IPS-15b (cell line): ENCODE results near the gene TIGD7.

Source experiments
- H3K27me3 ChIP-seq: one replicate; pipeline ENCODE4 v1.6.1; 2013; ENCODE audit warnings: low read length; ENCODE audit not compliant: control insufficient read depth, insufficient read depth
- H3K36me3 ChIP-seq: one replicate; pipeline ENCODE4 v1.6.1; 2013; ENCODE audit warnings: low read length; ENCODE audit not compliant: control insufficient read depth, insufficient read depth
- H3K4me1 ChIP-seq: one replicate; pipeline ENCODE4 v1.6.1; 2013; ENCODE audit warnings: mild to moderate bottlenecking, low read length; ENCODE audit not compliant: control insufficient read depth, insufficient read depth
- H3K4me3 ChIP-seq: one replicate; pipeline ENCODE4 v1.5.1; 2013; ENCODE audit warnings: low read depth, low read length
- H3K9ac ChIP-seq: one replicate; pipeline ENCODE4 v1.6.1; 2013; ENCODE audit warnings: low read depth, mild to moderate bottlenecking, low read length
- H3K9me3 ChIP-seq: one replicate; pipeline ENCODE4 v1.6.1; 2013; ENCODE audit warnings: mild to moderate bottlenecking, low read length; ENCODE audit not compliant: control insufficient read depth, insufficient read depth

The TIGD7 gene

DNA sequence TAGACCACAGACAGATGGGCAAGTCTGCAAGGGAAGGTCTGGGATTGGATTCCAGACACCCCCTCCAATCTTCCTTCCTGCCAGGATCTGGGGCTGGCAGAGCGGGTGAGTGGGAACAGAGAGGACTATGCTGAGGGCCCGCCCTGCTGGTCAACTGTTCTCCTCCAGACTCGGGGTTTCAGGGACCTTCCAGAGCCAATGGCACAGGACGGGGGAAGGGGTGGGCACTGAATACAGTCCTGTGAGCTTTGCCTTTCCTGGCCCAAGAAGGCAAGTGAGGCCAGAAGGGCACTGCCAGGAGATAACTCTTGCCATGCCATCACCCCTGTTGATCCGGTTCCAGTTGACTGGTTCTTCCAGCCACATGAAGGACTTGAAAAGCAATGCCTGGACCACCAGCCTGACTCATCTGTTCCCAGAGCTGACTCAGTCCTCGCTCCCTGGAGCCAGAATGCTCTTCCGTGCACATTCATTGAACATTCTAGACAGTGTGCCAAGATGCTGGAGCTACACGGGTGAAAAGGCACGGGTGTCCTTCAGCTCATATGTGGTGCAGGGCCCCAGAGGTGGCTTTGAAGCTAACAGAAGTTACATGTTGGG is 48.3 kb downstream of the TIGD7 start:
- H3K4me1 ChIP-seq, result no peaks in the 10 kb centered on the region
- H3K36me3 ChIP-seq, result no peaks in the 10 kb centered on the region
- H3K4me3 ChIP-seq, result no peak overlapping the region
- H3K9ac ChIP-seq, result no peak overlapping the region
- H3K9me3 ChIP-seq, result no peaks in the 10 kb centered on the region
- peaks cover 3% of the 10 kb centered on the region for H3K27me3 ChIP-seq

DNA sequence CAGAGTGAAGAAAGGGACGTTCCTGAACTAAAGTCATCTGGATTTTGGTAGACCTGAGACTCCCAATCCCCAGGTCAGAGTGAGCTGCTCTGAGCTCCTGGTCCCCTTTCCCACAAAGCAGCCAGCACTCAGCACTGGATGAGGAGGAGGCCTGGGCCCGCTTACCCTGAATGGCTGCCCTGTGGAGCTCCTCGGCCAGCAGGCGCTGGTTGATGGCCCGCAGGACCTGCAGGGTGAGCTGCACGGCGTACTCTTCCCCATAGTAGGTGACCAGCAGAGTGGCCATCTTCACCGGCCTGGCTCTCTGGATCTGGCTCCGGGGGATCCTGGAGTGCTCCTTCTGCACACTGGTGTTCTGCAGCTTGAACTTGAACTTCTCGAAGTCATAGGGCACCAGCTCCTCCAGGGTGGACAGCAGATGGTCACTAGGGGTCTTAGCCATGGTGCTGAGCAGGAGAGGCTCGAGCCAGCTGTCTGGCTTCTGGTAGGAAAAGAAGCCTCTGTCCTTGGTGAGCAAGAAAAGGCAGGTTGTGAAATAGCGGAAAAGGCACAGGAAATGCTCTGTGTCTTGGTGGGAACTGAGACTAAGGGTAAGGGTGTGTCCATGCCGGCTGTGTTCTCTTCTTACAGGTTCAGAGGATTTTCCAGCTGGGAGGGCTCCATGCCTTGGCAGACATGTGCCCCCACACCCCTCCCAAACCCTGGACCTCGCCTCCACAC is 48.9 kb downstream of the TIGD7 start, which contains the start of gene MEFV:
Gene MEFV (minus strand): TSS at position 488 of the 720 bp plus-strand sequence. CDS start 46 bp downstream, at position 442.
- no peaks in the 10 kb centered on the region for H3K4me1 ChIP-seq
- no peaks in the 10 kb centered on the region for H3K27me3 ChIP-seq
- no peak within 1 kb of the TSS for H3K4me3 ChIP-seq
- no peaks in the 10 kb centered on the region for H3K9me3 ChIP-seq
- H3K9ac ChIP-seq, result no peak within 1 kb of the TSS
- H3K36me3 ChIP-seq, result no peaks in the 10 kb centered on the region

DNA sequence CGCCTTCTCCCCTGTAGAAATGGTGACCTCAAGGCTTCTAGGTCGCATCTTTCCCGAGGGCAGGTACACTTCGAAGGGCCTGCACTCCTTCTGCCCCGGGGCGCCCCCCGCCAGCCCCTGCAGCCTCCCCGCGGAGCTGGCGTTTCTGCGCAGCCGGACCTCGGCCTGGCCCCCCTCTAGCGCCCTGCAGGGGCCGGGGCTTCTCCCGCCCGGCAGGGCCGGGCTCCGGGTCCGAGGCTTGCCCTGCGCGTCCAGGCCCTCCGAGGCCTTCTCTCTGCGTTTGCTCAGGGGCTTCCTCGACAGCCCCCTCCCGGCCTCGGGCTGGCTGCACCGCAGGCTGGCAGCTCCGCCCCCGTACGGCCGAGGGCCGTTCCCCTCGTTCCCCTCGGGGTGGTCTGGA is 50.9 kb downstream of the TIGD7 start:
- H3K4me3 ChIP-seq, result no peak overlapping the region
- no peaks in the 10 kb centered on the region for H3K36me3 ChIP-seq
- H3K4me1 ChIP-seq, result no peaks in the 10 kb centered on the region
- no peaks in the 10 kb centered on the region for H3K9me3 ChIP-seq
- no peak overlapping the region for H3K9ac ChIP-seq
- H3K27me3 ChIP-seq, result no peaks in the 10 kb centered on the region

DNA sequence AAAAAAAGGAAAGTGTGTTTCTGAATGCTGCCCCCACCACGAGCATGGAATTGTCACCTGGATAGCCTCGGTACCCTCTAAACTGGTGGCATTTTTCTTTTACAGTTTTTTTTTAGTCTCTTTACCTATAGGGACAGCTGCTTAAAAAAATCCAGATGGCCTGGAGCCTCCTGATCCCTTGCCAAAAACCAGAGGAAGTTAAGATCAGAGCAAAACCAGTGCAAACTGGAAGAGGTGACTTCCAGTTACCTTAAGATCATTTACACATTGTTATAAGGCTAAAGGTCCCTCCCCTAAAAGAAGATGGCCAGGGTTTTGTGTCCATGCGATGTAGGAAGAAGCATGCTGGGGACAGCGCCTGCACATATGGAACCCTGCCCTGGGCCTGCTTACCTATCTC is 52.3 kb downstream of the TIGD7 start:
- no peaks in the 10 kb centered on the region for H3K4me1 ChIP-seq
- no peaks in the 10 kb centered on the region for H3K9me3 ChIP-seq
- no peak overlapping the region for H3K9ac ChIP-seq
- H3K36me3 ChIP-seq, result no peaks in the 10 kb centered on the region
- no peak overlapping the region for H3K4me3 ChIP-seq
- peaks cover 2% of the 10 kb centered on the region for H3K27me3 ChIP-seq

DNA sequence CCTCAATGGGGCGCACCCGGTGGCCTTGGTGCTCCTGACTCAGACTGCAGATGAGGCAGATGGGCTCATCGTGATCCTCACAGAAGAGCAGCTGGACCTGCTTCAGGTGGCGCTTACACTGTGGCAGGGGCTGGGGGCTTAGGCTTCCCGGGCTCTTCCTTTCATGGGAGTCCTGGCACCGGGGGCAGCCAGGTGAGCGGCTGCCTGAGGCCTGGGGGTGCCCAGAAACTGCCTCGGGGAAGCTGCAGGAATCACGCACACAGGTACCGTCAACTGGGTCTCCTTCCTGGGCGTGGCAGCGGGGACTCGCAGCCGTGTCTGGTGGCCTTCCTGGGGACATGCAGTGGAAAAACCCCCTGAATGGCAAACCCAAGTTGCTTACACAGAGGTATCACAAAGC is 55.8 kb downstream of the TIGD7 start:
- Histone ChIP-seq H3K4me1 (no peaks in the 10 kb centered on the region), H3K27me3 (peaks cover 2% of the 10 kb centered on the region), H3K9ac (no peak overlapping the region), H3K9me3 (no peaks in the 10 kb centered on the region), H3K4me3 (no peak overlapping the region), H3K36me3 (no peaks in the 10 kb centered on the region)

DNA sequence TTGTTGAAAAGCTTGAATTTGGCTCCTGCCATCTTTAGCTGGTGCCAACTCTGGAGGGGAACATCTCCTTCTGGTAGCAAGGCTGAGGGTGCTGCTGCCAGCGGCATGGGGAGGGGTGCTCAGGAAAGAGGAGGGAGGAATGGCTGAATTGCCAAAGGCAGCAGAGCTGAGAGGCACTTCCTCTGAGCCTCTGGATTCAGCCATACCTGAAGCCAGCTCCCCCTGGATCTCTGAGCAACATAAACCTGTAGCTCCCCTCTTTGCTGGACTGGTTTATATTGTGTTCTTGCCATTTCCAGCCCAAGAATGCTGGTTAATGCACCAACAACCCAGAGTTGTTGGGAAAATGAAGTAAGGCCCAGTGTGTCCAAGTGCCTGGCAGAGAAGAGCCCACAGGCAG is 56.2 kb downstream of the TIGD7 start:
- H3K27me3 ChIP-seq, result peaks cover 2% of the 10 kb centered on the region
- H3K9me3 ChIP-seq, result no peaks in the 10 kb centered on the region
- no peaks in the 10 kb centered on the region for H3K4me1 ChIP-seq
- H3K4me3 ChIP-seq, result no peak overlapping the region
- H3K9ac ChIP-seq, result no peak overlapping the region
- no peaks in the 10 kb centered on the region for H3K36me3 ChIP-seq
